Heart right ventricle (tissue), 16 donors: ENCODE results near the gene TBC1D3C. TPM values are rescaled to one million over a fixed set of nuclear protein-coding genes. Genes with fewer than 3 reads are reported as not detected.
"Not testable (repeated sequence)": the region's sequence is repeated elsewhere in the genome, so short reads cannot be mapped to it uniquely, and the experiment has no call there.

ENCODE experiments used
- ATAC-seq, 8 donors: fragments of 200-7000 bp; cut with Tn5 transposase; one replicate each; pipeline ENCODE4 v1.9.1; 2020; ENCODE audit warnings: mild to moderate bottlenecking in 8 of 8, moderate library complexity in 8 of 8, moderate number of reproducible peaks in 1 of 8
- DNase-seq, 2 donors: peaks; one replicate each; pipeline ENCODE4 v3.0.0-alpha.2; 2020
- H3K27ac ChIP-seq, 10 donors: fragments of 200-600 bp; sonication (generic) in 2 of 10; one replicate each; pipeline versions ENCODE4 v1.5.0 to v1.8.0; 2020 to 2022; ENCODE audit warnings: mild to moderate bottlenecking in 3 of 10
- H3K27me3 ChIP-seq, 7 donors: fragments of 200-600 bp; one replicate each; pipeline ENCODE4 v1.8.0; 2021 to 2022; ENCODE audit warnings: mild to moderate bottlenecking in 2 of 7
- H3K36me3 ChIP-seq, 9 donors: fragments of 200-600 bp; sonication (generic) in 1 of 9; one replicate each; pipeline versions ENCODE4 v1.5.0 to v1.8.0; 2020 to 2022; ENCODE audit warnings: mild to moderate bottlenecking in 2 of 9
- H3K4me1 ChIP-seq, 9 donors: fragments of 200-600 bp; sonication (generic) in 1 of 9; one replicate each; pipeline versions ENCODE4 v1.5.0 to v1.8.0; 2020 to 2022; ENCODE audit warnings: mild to moderate bottlenecking in 4 of 9
- H3K4me3 ChIP-seq, 10 donors: fragments of 200-600 bp; sonication (generic) in 2 of 10; one replicate each; pipeline versions ENCODE4 v1.5.0 to v1.8.0; 2020 to 2022; ENCODE audit warnings: mild to moderate bottlenecking in 7 of 10, moderate library complexity in 2 of 10
- H3K9me3 ChIP-seq, 11 donors: fragments of 200-600 bp in 10 of 11; sonication (generic) in 2 of 11; one replicate each; pipeline versions ENCODE4 v1.5.0 to v1.8.0; 2013 to 2022; ENCODE audit warnings: mild to moderate bottlenecking in 2 of 11, control low read depth in 1 of 11, moderate library complexity in 1 of 11
- WGBS, 2 donors: extraction: QIAGEN DNeasy Blood & Tissue Kit; methylation state at CpG; one replicate each; pipeline ENCODE4 v1.1.7; 2013; ENCODE audit warnings: inconsistent platforms in 1 of 2; 5-methylcytosine and 5-hydroxymethylcytosine counted together
- intact Hi-C, 10 donors: fragments of 100-400 bp; cut with DNase I; formaldehyde crosslinking; loops; one replicate each; pipeline versions ENCODE4 v1.11.1 to v1.14.2; 2022
- long read RNA-seq, 3 donors: library from polyadenylated mRNA; unstranded; transcript quantifications; one replicate each; pipeline ENCODE4 v2.0.0, GENCODE V29; 2020 to 2021
- polyA plus RNA-seq, 2 donors: library from polyadenylated mRNA; stranded (reverse); fragments of 200-250 nt; gene quantifications; one replicate each; pipeline ENCODE4 v1.2.3, GENCODE V29; 2013
- total RNA-seq, 10 donors: library from RNA; stranded (reverse); fragmentation: NEBNext Ultra II Directional in 3 of 10; extraction: Animal tissue kit (Norgen Biotek cat#: 25700) in 3 of 10; gene quantifications; one replicate each; pipeline versions ENCODE4 v1.2.1 to v1.2.4, GENCODE V29; 2021 to 2023
- donor health status: Arrhythmogenic right ventricular cardiomyopathy.
- donor health status: ischemic (EF 13 %, LVEDD 7.1; RV severe dilation, severe dysfunction).
- donor health status: healthy with polysubstance abuse.
- donor health status: DM: no; HTN: yes; CAD: no.
- donor health status: DM: no; HTN: no; CAD: no.
- donor health status: ischemic (EF 25% LVEDD 6.9; RV normal size, moderate dysfunction).
- donor health status: ischemic (EF 25% LVEDD 5.7; RV mildly dilated, moderate dysfunction).
- donor health status: healthy.
- donor health status: DM: yes; HTN: yes; CAD: no.
- donor health status: Ischemic cardiomyopathy.
- donor health status: ischemic (EF 35%, LVEDD 5.7; RV mildly dilated, moderate dysfunction).
- donor health status: nonischemic (EF 11% LVEDD 7.7; RV severe dilation, severe dysfunction).
- donor health status: DM: yes; HTN: yes; CAD: no.
- donor health status: PGD.
- donor health status: ischemic (EF 29% LVEDD 5.4; RV normal size, mild dysfunction).
- donor health status: nonischemic (EF 23%, LVEDD 6.1; RV moderate dilation, normal function).

TBC1D3C gene
- total RNA-seq (under 1 TPM in 1 of 10 donors, not detected in 9; 0.65 TPM), polyA plus RNA-seq (under 1 TPM in 1 of 2 donors, not detected in 1; 0.88 TPM)
- long read RNA-seq, donor 1 = 0 reads
- long read RNA-seq, donor 2, partial matches to known transcripts = 0 of 1 reads
- long read RNA-seq, donor 2, other reads (novel, unspliced or antisense) = 1 of 1 reads
- long read RNA-seq, donor 3 = 0 reads

DNA sequence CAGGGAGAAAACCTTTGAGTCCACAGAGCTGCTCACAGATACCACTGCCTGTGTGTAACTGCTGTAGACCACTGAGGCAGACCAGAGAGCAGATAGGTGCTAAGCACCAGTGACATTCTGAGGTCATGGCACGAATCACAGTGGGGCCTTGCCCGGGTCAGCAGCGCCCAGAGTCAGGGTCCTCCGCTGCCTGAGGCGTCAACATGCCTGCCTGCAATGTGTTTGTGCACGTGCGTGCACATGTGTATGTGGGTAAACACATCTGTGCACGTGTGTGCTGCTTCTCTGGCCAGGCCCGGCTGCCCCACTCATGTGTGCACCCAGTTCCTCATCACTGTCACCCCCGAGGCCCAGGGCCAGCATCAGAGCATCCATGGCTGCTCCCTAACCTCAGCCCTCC lies at the start of gene TBC1D3C:
Gene TBC1D3C (minus strand): TSS at position 101 of the 400 bp plus-strand sequence. CDS start 1,568 bp downstream, outside the sequence.
- WGBS, 2 donors = no CpG with 5 or more reads among the region's 10 CpGs
- not testable (repeated sequence) for DNase-seq, ATAC-seq

DNA sequence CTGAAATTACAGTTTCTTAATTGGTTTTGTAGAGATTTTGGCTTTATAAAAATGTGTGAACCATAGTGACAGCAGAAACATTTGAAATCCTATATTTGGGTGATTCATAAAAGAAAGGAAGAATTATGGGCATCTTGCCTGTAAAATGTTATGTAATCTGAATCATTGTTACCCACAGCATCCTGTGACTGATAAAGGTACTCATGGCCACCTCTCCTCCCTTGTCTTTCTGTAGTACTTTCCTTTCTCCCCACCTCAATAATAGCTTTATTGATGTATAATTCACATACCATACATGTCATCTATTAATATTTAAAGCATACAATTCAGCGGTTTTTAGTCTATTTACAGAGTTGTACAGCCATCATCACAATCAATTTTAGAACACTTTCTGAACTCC lies 30.8 kb upstream of the TBC1D3C start:
- intact Hi-C loops, H3K4me1 ChIP-seq, ATAC-seq, H3K27ac ChIP-seq, DNase-seq, H3K36me3 ChIP-seq, H3K9me3 ChIP-seq, H3K27me3 ChIP-seq, H3K4me3 ChIP-seq: not testable (repeated sequence)
- WGBS, 2 donors = no CpG with 5 or more reads among the region's 1 CpG

More for the DNA sequence above, at the start of gene TBC1D3C:
- H3K27me3 ChIP-seq, H3K9me3 ChIP-seq, H3K4me1 ChIP-seq, H3K36me3 ChIP-seq, intact Hi-C loops, H3K4me3 ChIP-seq, H3K27ac ChIP-seq: not testable (repeated sequence)

DNA sequence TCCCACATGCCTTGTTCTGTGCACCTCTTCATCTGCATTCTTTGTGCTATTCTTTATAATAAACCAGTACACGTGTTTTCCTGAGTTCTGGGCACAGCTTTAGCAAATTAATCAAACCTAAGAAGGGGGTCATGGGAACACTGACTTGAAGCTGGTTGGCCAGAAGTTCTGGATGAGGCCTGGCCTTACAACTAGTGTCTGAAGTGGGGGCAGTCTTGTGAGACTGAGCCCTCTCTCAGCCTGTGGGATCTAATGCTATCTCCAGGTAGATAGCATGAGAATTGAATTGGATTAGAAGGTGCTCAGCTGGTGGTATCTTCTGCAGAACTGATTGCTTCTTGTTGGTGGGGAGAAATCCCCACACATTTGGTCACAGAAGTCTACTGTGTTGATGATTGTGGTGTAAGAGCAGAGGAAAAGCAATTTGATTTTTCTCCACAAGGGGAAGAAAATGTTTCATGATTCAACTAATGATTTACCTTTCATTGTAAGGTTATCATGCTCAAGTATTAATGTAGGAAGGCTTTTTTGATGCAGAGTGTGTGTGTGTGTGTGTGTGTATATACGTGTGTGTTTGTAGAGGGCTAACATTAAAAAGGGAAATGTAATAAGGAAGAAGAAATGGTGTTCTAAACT lies 25.7 kb upstream of the TBC1D3C start:
- H3K27ac ChIP-seq, H3K27me3 ChIP-seq, H3K9me3 ChIP-seq, ATAC-seq, intact Hi-C loops, DNase-seq, H3K4me1 ChIP-seq, H3K36me3 ChIP-seq, H3K4me3 ChIP-seq: not testable (repeated sequence)
- WGBS, 2 donors = no CpG with 5 or more reads among the region's 2 CpGs

DNA sequence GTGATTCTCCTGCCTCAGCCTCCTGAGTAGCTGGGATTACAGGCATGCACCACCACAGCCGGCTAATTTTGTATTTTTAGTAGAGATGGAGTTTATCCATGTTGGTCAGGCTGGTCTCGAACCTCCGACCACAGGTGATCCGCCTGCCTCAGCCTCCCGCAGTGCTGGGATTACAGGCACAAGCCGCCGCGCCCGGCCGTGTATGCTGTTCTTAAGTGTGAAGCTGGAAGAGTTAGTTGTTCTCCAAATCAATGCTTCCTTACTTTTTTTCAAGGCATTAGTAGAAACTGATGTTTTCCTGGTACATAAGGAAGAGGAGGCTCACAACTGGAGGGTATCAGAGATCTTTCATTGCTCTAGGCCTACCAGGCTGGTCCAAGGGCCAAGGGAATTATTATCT lies 19.7 kb upstream of the TBC1D3C start:
- H3K36me3 ChIP-seq, intact Hi-C loops, H3K4me3 ChIP-seq, H3K4me1 ChIP-seq, ATAC-seq, H3K27ac ChIP-seq, H3K9me3 ChIP-seq, H3K27me3 ChIP-seq: not testable (repeated sequence)
- DNase-seq = peak in 1 of 2 donors; percentile 1
- WGBS, 2 donors = 97% methylated on average over 6 of the region's 10 CpGs; no CpG with 5 or more reads in 1 of the 2 donors

DNA sequence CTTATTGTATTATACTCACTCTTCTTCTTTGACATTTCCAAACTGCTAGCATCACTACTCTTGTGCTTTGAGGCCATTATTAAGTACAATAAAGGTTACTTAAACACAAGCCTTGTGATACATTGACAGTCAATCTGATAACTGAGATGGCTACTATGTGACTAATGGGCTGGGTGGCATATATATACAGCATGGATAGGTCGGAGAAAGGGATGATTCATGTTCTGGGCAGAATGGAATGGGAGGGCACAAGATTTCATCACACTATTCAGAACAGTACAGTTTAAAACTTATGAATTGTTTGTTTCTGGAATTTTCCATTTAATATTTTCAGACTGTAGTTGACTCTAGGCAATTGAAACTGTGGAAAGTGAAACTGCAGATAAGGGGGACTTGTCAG lies 18.9 kb upstream of the TBC1D3C start:
- DNase-seq, intact Hi-C loops, H3K27me3 ChIP-seq, H3K4me1 ChIP-seq, H3K36me3 ChIP-seq, H3K9me3 ChIP-seq, H3K4me3 ChIP-seq, H3K27ac ChIP-seq: not testable (repeated sequence)
- WGBS, 2 donors = no CpG with 5 or more reads among the region's 1 CpG
- ATAC-seq = peak in 1 of 8 donors; percentile 66

Other genes starting within 250 kb of the TBC1D3C start
- gene TBC1D3K, start 144.2 kb downstream of the TBC1D3C start, total RNA-seq = not detected
- not detected for gene TBC1D3K, start 144.2 kb downstream of the TBC1D3C start, polyA plus RNA-seq
- gene TBC1D3L, start 79.6 kb downstream of the TBC1D3C start, total RNA-seq = 1 to 10 TPM in 9 of 10 donors, under 1 TPM in 1; 0.21 to 7.3 (median 3.4) TPM
- gene TBC1D3L, start 79.6 kb downstream of the TBC1D3C start, polyA plus RNA-seq = 10 to 100 TPM in 1 of 2 donors, 1 to 10 TPM in 1; 2.8 to 17.9 TPM
- 1 to 10 TPM in 1 of 10 donors, under 1 TPM in 3, not detected in 6; 0.30 to 1.2 (median 0.70) TPM for gene TBC1D3D, start 64.7 kb downstream of the TBC1D3C start, total RNA-seq
- under 1 TPM; 0.15 to 0.75 TPM for gene TBC1D3D, start 64.7 kb downstream of the TBC1D3C start, polyA plus RNA-seq
- not detected for gene TBC1D3E, start 59.3 kb upstream of the TBC1D3C start, total RNA-seq
- gene TBC1D3E, start 59.3 kb upstream of the TBC1D3C start, polyA plus RNA-seq = under 1 TPM in 1 of 2 donors, not detected in 1; 0.03 TPM
- gene TBC1D3, start 123.9 kb upstream of the TBC1D3C start, total RNA-seq = 1 to 10 TPM in 2 of 10 donors, not detected in 8; 1.9 to 2.8 TPM
- gene TBC1D3, start 123.9 kb upstream of the TBC1D3C start, polyA plus RNA-seq = under 1 TPM in 1 of 2 donors, not detected in 1; 0.03 TPM
- 10 to 100 TPM; 36.1 to 44.6 (median 39.9) TPM for gene MRPL45, start 228.5 kb upstream of the TBC1D3C start, total RNA-seq
- gene MRPL45, start 228.5 kb upstream of the TBC1D3C start, polyA plus RNA-seq = 10 to 100 TPM; 16.0 to 28.2 TPM